ENCODE data around the gene TSHR.

The TSHR gene

GRCh38 chr14:81137316-81137715 is 181.9 kb downstream of the TSHR start:
- no peak for DNase-seq (ENCODE audit: low read depth in 2 of 2)

- no peak for DNase-seq (ENCODE audit: low read depth in 2 of 2)
Observed at GRCh38 chr14:81138429-81138828, 183.0 kb downstream of the TSHR start.

GRCh38 chr14:81141426-81141825 is 186.0 kb downstream of the TSHR start:
- DNase-seq (ENCODE audit: low read depth in 2 of 2), result no peak

DNA sequence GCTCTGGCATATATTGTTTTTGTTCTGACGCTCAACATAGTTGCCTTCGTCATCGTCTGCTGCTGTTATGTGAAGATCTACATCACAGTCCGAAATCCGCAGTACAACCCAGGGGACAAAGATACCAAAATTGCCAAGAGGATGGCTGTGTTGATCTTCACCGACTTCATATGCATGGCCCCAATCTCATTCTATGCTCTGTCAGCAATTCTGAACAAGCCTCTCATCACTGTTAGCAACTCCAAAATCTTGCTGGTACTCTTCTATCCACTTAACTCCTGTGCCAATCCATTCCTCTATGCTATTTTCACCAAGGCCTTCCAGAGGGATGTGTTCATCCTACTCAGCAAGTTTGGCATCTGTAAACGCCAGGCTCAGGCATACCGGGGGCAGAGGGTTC is 188.4 kb downstream of the TSHR start:
- DNase-seq (ENCODE audit: low read depth in 2 of 2), result no peak

GRCh38 chr14:81144824-81145603 is 189.6 kb downstream of the TSHR start:
- no peak for DNase-seq (ENCODE audit: low read depth in 2 of 2)

GRCh38 chr14:81147140-81147897 is 191.9 kb downstream of the TSHR start:
- DNase-seq (ENCODE audit: low read depth in 2 of 2), result no peak

DNA sequence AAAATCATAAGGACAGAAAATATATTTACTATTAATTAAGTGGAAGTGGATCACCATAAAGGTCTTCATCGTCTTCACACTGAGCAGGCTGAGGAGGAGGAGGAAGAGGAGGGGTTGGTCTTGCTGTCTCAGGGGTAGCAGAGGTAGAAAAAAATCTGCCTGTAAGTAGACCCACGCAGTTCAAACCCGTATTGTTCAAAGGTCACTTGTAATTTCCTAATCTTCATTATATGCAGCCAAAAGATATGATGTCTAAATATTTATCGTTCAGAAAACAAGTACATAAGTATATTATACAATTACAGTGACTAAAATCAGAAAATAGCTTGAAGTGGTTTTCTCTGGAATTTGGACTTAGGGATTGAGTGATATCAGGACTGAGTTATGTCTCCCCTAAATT is 193.2 kb downstream of the TSHR start:
- no peak for DNase-seq (ENCODE audit: low read depth in 2 of 2)

DNA sequence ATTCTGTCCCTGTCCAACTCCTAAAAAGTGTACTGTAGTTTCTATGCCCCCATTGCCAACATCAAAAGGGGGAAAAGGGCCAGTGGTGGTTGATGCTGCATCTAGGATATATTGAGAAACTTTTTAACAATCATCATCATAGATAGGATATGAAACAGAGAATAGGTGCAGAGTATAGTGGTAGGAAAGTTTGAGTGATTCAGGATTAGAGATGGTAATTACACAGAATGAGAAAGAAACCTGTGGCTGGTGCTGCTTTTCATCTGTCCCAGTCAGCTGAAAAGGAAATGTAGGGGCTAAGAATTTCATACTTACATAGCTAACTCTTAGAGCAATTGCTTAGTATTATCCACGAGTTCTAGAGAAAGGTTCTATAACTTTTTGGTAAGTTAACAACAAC is 197.8 kb downstream of the TSHR start:
- DNase-seq (ENCODE audit: low read depth in 2 of 2), result no peak

GRCh38 chr14:81157431-81157830 is 202.0 kb downstream of the TSHR start:
- no peak for DNase-seq (ENCODE audit: low read depth in 2 of 2)

GRCh38 chr14:81161088-81161487 is 205.7 kb downstream of the TSHR start:
- DNase-seq (ENCODE audit: low read depth in 2 of 2), result no peak

- no peak for DNase-seq (ENCODE audit: low read depth in 2 of 2)
Observed at GRCh38 chr14:81161749-81162148, 206.3 kb downstream of the TSHR start.

DNA sequence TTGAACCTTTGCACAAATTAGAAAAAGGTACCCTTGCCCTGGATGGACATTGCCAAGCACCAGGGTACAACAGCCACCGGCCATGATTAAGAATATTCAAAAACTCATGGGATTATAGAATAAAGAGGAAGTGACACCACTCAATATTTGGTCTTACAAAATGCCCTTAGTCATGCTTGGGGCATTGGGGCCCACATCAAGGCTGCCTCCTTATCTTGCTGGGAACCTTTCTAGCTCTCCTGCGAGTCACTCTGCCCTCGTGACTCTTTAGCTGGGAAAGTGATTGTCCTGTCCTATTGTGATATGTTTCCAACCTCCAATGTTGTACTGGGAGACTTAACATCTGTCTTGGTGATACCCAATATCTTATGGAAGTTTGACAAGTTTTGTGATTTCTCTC is 207.5 kb downstream of the TSHR start:
- DNase-seq (ENCODE audit: low read depth in 2 of 2), result no peak

- DNase-seq (ENCODE audit: low read depth in 2 of 2), result peak in 1 of 2 donors; percentile 15
Observed at GRCh38 chr14:81164167-81164774, 208.8 kb downstream of the TSHR start.

DNA sequence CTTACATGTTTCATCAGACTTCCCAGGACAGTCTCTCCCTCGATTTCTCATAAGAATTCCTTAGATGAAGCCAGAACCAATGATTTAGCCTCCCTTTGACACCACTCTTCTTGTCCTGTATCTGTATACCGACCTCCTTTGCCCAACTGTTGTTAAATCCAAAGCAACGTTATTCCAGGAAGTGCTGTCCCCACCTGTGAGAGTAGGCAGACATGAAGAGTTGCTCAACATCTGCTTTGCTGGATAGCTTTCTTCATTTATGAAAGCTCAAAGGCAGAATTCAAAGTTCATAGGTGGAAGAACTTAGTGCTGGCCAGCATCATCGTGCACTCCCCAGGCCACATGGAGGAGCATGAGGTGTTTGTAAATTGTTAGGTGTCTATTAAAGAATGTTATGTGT is 209.8 kb downstream of the TSHR start:
- no peak for DNase-seq (ENCODE audit: low read depth in 2 of 2)

DNA sequence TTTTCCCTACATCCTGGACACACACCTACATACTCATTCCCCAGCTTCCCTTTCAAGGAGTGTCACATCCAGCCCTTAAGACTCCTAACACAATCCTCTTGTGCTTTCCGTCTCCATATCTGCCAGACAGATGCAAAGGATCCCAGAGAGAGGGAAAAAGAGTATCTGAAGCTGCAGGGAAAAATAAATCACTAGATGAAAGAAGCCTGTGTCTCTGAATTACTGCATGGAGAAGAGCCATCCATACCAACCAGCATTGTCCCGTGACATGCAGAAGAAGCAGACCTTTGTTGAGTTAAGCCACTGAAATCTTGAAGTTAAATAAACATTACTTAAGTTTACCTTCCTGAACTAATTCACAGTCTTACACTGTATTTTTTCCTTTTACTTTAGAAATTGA is 210.7 kb downstream of the TSHR start:
- no peak for DNase-seq (ENCODE audit: low read depth in 2 of 2)

DNA sequence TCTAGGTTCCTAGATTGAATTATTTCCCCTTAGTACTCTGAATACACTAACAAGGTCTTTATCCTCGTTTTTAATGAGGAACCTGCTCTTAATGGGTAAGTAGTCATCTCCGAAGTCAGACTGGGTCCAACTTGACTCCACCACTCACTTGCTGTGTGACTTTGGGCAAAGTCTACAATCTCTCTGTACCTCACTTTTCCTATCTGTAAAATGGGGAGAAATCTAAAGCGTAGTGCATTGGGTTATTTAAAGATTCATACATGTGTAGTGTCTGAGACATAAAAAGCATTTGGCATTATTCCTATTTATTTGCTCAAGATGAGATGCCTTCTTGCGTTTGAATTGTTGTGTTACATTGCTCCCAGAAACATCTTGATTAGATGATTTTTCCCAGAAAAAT is 213.8 kb downstream of the TSHR start:
- no peak for DNase-seq (ENCODE audit: low read depth in 2 of 2)

GRCh38 chr14:81169711-81170103 is 214.3 kb downstream of the TSHR start:
- no peak for DNase-seq (ENCODE audit: low read depth in 2 of 2)

DNA sequence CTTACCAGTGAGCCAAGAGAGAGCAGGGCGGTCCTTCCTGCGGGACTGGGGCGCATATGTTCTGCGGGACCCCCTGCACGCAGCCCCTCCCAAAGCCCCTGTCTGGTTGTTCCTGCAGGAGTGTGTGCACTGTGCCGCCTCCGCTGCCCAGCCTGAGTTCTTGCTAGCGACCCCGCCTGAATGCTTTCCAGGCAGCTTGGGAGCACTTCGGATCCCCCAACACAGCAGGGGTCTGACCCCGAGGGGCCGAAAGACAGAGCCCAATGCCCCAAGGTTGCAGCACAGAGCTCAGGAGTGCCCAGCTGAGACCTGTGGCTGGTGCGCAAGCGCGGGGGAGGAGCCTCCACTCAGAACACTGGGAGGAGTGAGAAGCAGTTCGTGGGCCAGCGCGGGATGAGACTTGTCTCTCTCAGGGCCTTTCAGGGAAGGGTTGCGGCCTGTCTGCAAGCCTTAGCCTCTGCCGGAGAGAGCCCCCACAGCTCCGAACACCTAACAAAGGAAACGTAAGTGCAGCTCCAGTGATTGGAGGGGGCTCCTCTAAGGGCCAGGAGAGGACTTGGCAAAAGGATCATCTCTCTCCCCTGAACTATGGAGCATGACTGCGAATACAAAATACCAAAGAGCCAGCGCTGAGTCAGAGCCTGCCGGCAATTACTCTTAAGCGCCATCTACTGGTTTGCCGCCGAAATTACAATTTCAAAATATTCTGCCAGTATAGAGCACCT is 214.8 kb downstream of the TSHR start:
- DNase-seq (ENCODE audit: low read depth in 2 of 2), result peak; percentile 75 to 82

- no peak for DNase-seq (ENCODE audit: low read depth in 2 of 2)
Observed at GRCh38 chr14:81170829-81171195, 215.4 kb downstream of the TSHR start.

- no peak for DNase-seq (ENCODE audit: low read depth in 2 of 2)
Observed at GRCh38 chr14:81172353-81172752, 216.9 kb downstream of the TSHR start.

GRCh38 chr14:81172881-81173280 is 217.5 kb downstream of the TSHR start:
- DNase-seq (ENCODE audit: low read depth in 2 of 2), result no peak

DNA sequence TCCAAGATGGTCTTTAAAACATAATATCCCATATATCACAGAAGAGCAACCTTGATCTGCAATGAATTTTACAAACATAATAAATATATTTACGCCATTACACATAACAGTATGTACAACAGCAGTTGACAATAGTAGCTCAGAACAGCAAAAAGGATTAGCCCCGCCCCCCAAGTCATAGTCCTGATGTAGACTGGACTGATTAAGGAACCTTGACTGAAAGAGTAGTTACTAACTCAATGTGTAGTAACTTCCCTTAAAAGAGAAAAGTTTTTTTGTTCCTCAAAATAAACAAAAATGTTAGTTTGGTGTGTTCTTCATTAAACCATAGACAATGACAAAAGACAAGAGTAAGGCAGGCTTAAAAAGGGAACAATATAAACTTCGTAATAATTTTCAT is 220.8 kb downstream of the TSHR start:
- no peak for DNase-seq (ENCODE audit: low read depth in 2 of 2)
